Stimulated activated naive CD8-positive, alpha-beta T cell treated with anti-CD3 and anti-CD28 coated beads, Interleukin-15, amount 100 ng/mL, for 72 hours (primary cell): ENCODE measurements around the gene EAPP.
"Not testable (repeated sequence)": the region's sequence is repeated elsewhere in the genome, so short reads cannot be mapped to it uniquely, and the experiment has no call there.

Source experiments
- ATAC-seq: fragments of 150-1000 bp; cut with Tn5 transposase; 2 replicates; pipeline ENCODE4 v1.10.0; 2021; ENCODE audit warnings: mild to moderate bottlenecking, moderate library complexity
- DNase-seq, 2 donors: peaks; one replicate each; pipeline ENCODE4 v3.0.0; 2021 to 2022
- H3K27ac Mint-ChIP-seq, 2 donors: one replicate each; pipeline ENCODE4 v1.8.0; 2022; ENCODE audit warnings: mild to moderate bottlenecking in 2 of 2, mixed read lengths in 2 of 2, moderate library complexity in 2 of 2
- H3K27me3 Mint-ChIP-seq: one replicate; pipeline ENCODE4 v1.8.0; 2022; ENCODE audit warnings: mixed read lengths
- H3K4me1 Mint-ChIP-seq: one replicate; pipeline ENCODE4 v1.8.0; 2022; ENCODE audit warnings: mild to moderate bottlenecking, mixed read lengths
- H3K4me3 Mint-ChIP-seq, 2 donors: one replicate each; pipeline ENCODE4 v1.8.0; 2022; ENCODE audit warnings: mild to moderate bottlenecking in 2 of 2, mixed read lengths in 2 of 2, moderate library complexity in 1 of 2
- H3K9me3 Mint-ChIP-seq, 2 donors: one replicate each; pipeline ENCODE4 v1.8.0; 2022; ENCODE audit warnings: mixed read lengths in 2 of 2

Gene EAPP

DNA sequence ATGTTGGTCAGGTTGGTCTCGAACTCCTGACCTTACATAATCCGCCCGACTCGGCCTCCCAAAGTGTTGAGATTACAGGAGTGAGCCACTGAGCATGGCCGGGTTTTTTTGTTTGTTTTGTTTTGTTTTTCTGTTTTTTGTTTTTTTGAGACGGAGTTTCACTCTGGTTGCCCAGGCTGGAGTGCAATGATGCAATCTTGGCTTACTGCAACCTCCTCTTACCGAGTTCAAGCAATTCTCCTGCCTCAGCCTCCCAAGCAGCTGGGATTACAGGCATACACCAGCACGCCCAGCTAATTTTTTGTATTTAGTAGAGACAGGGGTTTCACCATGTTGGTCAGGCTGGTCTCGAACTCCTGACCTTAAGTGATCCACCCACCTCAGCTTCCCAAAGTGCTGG, 35.5 kb downstream of the EAPP start:
- not testable (repeated sequence) for DNase-seq, H3K4me3 Mint-ChIP-seq, ATAC-seq, H3K9me3 Mint-ChIP-seq, H3K4me1 Mint-ChIP-seq, H3K27me3 Mint-ChIP-seq, H3K27ac Mint-ChIP-seq

DNA sequence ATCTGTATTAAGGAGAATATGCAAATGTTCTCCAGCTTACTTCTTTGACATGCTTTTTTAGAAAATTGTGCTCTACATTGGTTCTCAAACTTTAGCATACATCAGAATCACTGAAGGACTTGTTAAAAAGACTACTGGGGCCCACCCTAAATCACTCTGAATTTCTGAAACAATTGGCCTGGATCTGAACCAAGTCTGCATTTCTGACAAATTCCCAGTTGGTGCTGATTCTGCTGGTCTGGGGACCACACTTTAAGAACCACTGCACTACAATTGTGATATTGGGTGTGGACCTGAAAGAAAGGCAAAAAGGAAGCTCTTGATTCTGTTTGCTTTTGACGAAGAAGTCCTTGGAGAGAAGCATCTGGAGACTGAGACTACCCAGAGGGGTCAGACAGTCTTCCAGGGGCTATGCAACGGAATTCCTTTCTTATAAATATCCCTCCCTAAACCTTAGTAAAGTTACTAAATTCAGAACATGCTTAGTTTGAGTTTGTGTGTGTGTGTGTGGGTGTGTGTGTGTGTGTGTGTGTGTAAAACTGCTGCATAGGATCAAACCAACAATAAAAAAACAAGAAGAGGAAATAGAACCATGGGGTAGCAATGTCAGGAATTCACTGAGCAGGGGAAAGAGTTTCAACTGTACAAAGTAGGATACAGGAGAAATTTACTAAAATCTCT, 36.8 kb downstream of the EAPP start:
- no peak for ATAC-seq
- DNase-seq, result no peak
- Mint-ChIP-seq H3K4me3 (no peak overlapping the region), H3K27ac (no peak overlapping the region), H3K9me3 (no peaks in the 10 kb centered on the region), H3K27me3 (no peaks in the 10 kb centered on the region), H3K4me1 (no peaks in the 10 kb centered on the region)

DNA sequence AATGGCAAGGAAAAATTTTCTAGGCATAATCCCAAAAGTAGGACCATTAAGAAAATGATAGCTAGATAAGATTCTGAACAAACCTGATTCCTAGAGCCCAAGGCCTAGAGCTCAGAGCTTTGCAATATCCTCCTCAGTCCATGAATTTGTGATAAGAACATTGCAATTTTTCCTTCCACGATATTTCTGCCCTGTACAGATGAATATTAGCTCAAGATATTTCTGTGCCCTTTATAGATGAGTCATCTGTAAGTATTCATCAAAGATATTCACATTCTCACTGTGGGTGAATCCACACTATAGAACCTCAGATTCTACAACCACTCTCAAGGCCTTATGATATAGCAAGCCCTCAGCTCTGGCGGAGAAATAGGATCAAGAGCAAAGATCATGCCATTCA, 37.5 kb downstream of the EAPP start:
- ATAC-seq, result no peak
- no peaks in the 10 kb centered on the region for H3K27me3 Mint-ChIP-seq
- H3K9me3 Mint-ChIP-seq, result no peaks in the 10 kb centered on the region
- no peak overlapping the region for H3K27ac Mint-ChIP-seq
- H3K4me1 Mint-ChIP-seq, result no peaks in the 10 kb centered on the region
- no peak overlapping the region for H3K4me3 Mint-ChIP-seq
- no peak for DNase-seq

DNA sequence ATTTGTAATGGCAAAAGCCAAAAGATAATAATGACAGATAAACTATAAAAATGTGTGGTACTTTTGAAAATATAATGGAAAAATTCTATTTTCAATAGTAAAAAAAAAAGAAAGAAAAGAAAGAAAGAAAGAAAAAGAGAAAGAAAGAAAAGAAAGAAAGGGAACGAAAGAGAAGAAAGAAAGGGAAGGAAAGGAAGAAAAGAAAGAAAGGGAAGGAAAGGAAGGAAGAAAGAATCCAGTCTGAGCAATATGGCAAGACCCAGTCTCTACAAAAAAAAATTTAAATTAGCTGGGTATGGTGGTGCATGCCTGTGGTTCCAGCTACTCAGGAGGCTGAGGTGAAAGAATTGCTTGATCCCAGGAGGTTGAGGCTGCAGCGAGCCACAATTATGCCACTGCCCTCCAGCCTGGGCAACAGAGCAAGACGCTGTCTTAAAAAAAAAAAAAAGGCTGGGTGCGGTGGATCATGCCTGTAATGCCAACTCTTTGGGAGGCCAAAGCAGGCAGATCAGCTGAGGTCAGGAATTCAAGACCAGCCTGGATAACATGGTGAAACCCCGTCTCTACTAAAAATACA, 38.4 kb downstream of the EAPP start:
- ATAC-seq (no peak), DNase-seq (no peak)
- Mint-ChIP-seq H3K27me3 (no peaks in the 10 kb centered on the region), H3K9me3 (no peaks in the 10 kb centered on the region), H3K4me1 (no peaks in the 10 kb centered on the region), H3K4me3 (no peak overlapping the region), H3K27ac (peak overlapping the region in 1 of 2 donors; percentile 68)

DNA sequence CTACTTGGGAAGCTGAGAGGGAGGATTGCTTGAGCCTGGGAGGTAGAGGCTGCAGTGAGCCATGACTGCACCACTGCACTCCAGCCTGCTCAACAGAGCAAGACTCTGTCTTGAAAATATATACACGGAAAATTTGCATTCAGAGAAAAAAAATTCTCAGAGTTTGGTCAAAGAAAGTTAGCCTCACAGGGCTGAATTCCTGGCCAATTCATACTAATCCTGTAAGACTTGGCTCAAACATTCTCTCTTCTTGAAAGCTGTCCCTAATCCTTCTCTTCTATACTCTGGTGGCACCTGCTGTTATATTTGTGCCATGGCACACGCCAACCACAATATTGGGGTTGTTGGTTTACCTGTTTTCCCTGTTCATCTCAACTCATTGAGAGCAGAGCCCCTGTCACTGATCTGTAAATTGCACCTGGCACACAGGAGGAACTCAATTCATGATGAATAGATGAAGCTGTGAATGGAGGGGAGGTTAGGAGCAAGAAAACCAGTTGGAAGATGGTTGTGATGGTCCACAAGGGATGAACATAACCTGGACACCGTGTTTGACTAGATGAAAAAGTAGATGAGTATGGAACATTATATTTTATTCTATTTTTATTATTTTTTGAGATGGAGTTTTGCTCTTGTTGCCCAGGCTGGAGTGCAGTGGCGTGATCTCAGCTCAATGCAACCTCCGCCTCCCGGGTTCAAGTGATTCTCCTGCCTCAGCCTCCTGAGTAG, 40.7 kb downstream of the EAPP start:
- ATAC-seq (peak; percentile 49), DNase-seq (no peak)
- H3K9me3 Mint-ChIP-seq, result no peaks in the 10 kb centered on the region
- no peaks in the 10 kb centered on the region for H3K4me1 Mint-ChIP-seq
- H3K27ac Mint-ChIP-seq, result no peak overlapping the region
- H3K4me3 Mint-ChIP-seq, result no peak overlapping the region
- no peaks in the 10 kb centered on the region for H3K27me3 Mint-ChIP-seq

DNA sequence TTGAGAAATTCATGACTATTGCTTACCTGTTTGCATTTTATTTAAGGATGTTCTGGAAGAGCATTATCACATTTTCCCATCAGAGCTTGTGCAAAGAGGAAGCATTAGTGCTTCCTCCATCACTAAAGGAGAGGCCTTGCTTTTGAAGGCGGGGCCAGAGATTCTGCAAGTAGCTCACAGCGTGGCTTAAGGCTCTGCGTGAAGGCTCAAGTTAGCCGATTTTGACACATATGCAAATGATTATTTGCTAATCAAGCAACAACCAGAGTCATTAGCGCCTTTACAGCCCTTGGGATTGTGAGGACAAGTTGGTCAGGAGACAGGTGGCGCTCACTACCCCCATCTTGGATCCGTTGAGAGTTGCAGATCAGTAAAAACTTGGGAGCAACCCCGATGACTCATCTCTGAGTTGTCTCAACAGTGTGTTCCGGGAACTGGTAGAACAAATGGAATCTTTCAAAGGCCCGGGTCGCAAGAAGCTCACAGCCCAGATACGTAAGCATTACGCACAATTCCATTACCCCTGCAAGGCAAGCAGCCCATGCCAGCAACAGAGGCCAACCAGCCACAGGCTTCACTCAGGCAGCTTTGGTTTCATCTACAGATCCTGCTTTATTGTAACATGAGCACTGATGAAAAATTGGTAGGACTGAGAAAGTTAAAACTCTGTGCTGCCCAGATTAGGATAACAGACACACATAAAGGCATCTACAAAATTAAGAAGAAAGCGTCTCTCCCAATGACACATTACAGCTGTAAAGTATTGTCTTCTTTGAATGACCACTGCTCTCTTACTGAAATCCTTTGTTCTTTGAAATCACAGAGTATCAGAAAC, 42.6 kb downstream of the EAPP start:
- Mint-ChIP-seq H3K4me3 (no peak overlapping the region), H3K4me1 (no peaks in the 10 kb centered on the region), H3K9me3 (no peaks in the 10 kb centered on the region), H3K27ac (no peak overlapping the region), H3K27me3 (no peaks in the 10 kb centered on the region)
- ATAC-seq, result no peak
- no peak for DNase-seq

DNA sequence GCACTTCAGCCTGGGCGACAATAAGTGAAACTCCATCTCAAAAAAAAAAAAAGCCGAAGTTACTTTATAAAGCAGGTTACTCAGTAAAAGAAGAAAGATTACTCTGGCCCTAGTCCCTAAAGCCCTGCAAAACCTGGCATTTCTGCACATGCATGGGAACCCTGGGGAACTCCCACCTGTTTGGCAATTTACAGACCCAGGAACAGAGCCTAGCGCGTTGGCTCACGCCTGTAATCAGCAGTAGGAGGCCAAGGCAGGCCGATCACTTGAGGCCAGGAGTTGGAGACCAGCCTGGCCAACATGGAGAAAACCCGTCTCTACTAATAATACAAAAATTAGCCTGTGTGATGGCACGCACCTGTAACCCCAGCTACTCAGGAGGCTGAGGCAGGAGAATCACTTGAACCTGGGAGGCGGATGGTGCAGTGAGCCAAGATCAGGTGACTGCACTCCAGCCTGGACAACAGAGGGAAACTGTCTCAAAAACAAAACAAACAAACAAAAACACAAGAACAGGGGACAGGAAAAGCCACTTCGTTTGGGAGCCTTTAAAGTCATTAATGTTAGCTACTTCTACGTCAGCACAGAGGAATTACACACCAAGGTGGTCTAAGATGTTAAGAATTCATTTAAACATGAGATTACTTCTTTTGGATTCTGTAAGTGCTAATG, 43.4 kb downstream of the EAPP start:
- no peak overlapping the region for H3K27ac Mint-ChIP-seq
- no peak for ATAC-seq

DNA sequence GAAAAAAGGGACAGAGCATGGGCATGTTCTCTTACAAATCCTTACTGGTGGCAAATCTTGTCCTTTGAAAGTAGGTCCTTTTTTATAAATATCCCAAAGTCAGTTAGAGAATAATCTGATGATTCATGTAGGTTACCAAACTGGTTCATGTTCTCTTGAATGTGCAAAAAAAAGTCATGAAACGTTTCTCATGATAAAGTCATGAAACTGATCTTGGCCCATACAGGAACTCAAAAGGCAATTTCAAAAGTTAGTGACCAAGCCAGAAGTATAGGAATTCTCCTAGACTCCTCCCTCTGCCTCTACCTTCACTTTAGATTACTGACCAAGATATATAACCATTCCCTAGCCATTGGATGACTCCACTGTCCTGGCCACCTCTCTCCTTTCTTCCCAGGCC, 50.2 kb downstream of the EAPP start:
- Mint-ChIP-seq H3K27me3 (no peaks in the 10 kb centered on the region), H3K4me1 (no peaks in the 10 kb centered on the region), H3K4me3 (no peak overlapping the region), H3K27ac (no peak overlapping the region), H3K9me3 (no peaks in the 10 kb centered on the region)
- DNase-seq (no peak), ATAC-seq (no peak)

More for the DNA sequence above, 43.4 kb downstream of the EAPP start:
- no peaks in the 10 kb centered on the region for H3K27me3 Mint-ChIP-seq
- no peaks in the 10 kb centered on the region for H3K9me3 Mint-ChIP-seq
- H3K4me1 Mint-ChIP-seq, result no peaks in the 10 kb centered on the region
- H3K4me3 Mint-ChIP-seq, result no peak overlapping the region
- no peak for DNase-seq

DNA sequence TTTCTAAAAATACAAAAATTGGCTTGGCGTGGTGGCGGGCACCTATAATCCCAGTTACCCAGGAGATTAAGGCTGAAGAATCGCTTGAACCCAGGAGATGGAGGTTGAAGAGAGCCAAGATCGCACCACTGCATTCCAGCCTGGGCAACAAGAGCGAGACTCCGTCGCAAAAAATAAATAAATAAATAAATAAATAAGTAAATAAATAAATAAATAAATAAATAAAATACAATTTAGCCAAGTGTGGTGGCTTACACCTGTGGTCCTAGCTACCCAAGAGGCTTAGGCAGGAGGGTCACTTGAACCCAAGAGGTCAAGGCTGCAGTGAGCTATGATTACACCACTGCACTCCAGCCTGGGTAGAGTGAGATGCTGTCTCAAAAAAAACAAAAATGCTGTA, 51.0 kb downstream of the EAPP start:
- H3K9me3 Mint-ChIP-seq, result no peaks in the 10 kb centered on the region
- DNase-seq (no peak), ATAC-seq (no peak)
- no peak overlapping the region for H3K27ac Mint-ChIP-seq
- no peaks in the 10 kb centered on the region for H3K4me1 Mint-ChIP-seq
- H3K4me3 Mint-ChIP-seq, result no peak overlapping the region
- no peaks in the 10 kb centered on the region for H3K27me3 Mint-ChIP-seq

DNA sequence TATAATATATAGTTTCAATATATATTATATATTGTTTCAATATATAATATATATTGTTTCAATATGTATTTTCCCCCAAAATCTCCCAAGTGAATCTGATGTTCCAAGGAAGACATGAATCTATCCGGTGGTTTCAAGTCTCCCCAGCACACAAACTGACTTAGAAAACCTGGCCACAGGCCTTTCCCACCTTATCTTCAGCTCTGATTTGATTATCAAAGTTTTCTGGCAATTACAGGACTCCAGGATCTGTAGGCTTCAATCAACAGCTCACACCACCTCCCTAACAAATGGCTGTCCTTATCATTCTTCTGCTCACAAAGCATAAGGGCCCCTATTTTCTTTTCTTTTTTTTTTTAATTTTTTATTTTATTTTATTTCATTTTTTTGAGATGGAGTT, 54.8 kb downstream of the EAPP start:
- ATAC-seq (no peak), DNase-seq (no peak)
- no peak overlapping the region for H3K4me3 Mint-ChIP-seq
- no peaks in the 10 kb centered on the region for H3K4me1 Mint-ChIP-seq
- H3K27me3 Mint-ChIP-seq, result no peaks in the 10 kb centered on the region
- H3K27ac Mint-ChIP-seq, result no peak overlapping the region
- no peaks in the 10 kb centered on the region for H3K9me3 Mint-ChIP-seq

DNA sequence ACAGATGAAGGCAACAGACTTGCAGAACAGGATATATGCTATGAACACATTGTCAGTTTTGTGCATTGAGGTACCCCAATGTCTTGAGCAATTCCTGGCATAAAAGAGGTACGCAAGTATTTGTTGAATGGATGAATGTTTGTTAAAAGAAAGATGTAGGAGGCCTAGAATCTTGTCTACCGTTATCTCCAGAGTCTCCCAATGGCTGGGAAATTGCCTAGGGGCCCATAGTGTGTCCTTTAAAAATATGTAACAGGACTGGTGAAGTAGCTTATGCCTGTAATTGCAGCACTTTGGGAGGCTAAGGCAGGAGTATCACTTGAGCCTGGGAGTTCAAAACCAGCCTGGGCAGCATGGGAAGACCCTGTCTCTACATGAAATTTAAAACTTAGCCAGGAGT, 57.0 kb downstream of the EAPP start:
- Mint-ChIP-seq H3K27ac (no peak overlapping the region), H3K27me3 (no peaks in the 10 kb centered on the region), H3K4me3 (no peak overlapping the region), H3K4me1 (no peaks in the 10 kb centered on the region), H3K9me3 (no peaks in the 10 kb centered on the region)
- ATAC-seq, result no peak
- DNase-seq, result no peak

DNA sequence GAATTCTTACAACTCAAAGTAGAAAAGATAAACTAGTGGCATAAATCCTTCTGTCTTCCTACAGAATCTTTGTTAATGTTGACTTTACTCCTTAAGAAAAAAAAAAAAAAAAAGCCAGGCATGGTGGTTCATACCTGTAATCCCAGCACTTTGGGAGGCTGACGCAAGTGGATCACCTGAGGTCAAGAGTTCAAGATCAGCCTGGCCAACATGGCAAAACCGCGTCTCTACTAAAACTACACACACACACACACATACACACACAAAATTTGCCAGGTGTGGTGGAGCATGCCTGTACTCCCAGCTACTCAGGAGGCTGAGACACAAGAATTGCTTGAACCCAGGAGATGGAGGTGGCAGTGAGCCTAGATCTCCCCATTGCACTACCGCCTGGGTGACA, 59.8 kb downstream of the EAPP start:
- DNase-seq (no peak), ATAC-seq (no peak)
- Mint-ChIP-seq H3K4me1 (no peaks in the 10 kb centered on the region), H3K27me3 (no peaks in the 10 kb centered on the region), H3K27ac (no peak overlapping the region), H3K4me3 (no peak overlapping the region), H3K9me3 (no peaks in the 10 kb centered on the region)

DNA sequence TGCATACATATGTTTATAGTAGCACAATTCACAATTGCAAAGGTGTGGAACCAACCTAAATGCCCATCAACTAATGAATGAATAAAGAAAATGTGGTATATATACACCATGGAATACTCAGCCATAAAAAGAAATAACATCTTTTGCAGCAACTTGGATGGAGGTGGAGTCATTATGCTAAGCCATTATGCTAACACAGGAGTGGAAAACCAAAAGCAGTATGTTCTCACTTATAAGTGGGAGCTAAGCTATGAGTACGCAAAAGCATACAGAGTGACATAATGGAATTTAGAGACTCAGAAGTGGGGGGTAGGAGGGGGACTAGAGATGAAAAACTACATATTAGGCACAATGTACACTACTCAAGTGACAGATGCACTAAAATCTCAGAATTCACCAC, 61.2 kb downstream of the EAPP start:
- Mint-ChIP-seq H3K9me3 (no peaks in the 10 kb centered on the region), H3K4me3 (no peak overlapping the region), H3K27ac (peak overlapping the region in 1 of 2 donors; percentile 12), H3K27me3 (no peaks in the 10 kb centered on the region), H3K4me1 (no peaks in the 10 kb centered on the region)
- no peak for ATAC-seq
- DNase-seq, result no peak

DNA sequence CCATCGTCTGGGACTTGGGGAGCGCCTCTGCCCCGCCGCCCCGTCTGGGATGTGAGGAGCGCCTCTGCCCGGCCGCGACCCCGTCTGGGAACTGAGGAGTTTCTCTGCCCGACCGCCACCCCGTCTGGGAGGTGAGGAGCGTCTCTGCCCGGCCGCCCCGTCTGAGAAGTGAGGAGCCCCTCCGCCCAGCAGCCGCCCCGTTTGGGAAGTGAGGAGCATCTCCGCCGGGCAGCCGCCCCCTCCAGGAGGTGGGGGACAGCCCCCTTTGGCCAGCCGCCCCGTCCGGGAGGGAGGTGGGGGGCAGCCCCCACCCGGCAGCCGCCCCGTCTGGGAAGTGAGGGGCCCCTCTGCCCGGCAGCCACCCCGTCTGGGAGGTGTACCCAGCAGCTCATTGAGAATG, 63.5 kb downstream of the EAPP start:
- H3K4me1 Mint-ChIP-seq, H3K27me3 Mint-ChIP-seq, H3K9me3 Mint-ChIP-seq, H3K27ac Mint-ChIP-seq, DNase-seq, ATAC-seq, H3K4me3 Mint-ChIP-seq: not testable (repeated sequence)

DNA sequence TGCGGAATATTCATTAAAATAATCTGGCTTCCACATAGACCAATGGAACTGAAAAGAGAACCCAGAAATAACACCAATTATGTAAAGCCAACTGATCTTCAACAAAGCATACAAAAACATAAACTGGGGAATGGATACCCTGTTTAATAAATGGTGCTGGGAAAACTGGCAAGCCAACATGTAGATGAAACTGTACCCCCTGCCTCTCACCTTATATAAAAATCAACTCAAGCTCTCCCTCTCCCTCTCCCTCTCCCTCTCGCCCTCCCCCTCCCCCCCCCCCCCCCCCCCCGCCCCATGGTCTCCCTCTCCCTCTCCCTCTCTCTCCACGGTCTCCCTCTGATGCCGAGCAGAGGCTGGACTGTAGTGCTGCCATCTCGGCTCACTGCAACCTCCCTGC, 64.3 kb downstream of the EAPP start:
- Mint-ChIP-seq H3K9me3 (no peaks in the 10 kb centered on the region), H3K4me3 (no peak overlapping the region), H3K27me3 (no peaks in the 10 kb centered on the region), H3K27ac (no peak overlapping the region), H3K4me1 (no peaks in the 10 kb centered on the region)
- DNase-seq (no peak), ATAC-seq (no peak)
